Mammary epithelial cell (primary cell): ENCODE data around the gene C2CD5.

Experiments used
- EZH2 ChIP-seq: IDR thresholded peaks from 2 replicates; pipeline ENCODE4 v1.6.1; 2012; ENCODE audit warnings: low read length, inconsistent platforms, borderline replicate concordance
- TF ChIP-seq, protein P1 (sequence below), 2 donors: IDR thresholded peaks in 1 of 2; conservative IDR thresholded peaks in 1 of 2; 2 replicates each; pipeline ENCODE4 v1.5.1; 2011 to 2012; ENCODE audit warnings: inconsistent platforms in 2 of 2, low read length in 2 of 2, mild to moderate bottlenecking in 2 of 2, control low read depth in 1 of 2, low read depth in 1 of 2; ENCODE audit not compliant: insufficient read depth in 1 of 2; ENCODE audit errors: extremely low read depth in 1 of 2

DNA sequence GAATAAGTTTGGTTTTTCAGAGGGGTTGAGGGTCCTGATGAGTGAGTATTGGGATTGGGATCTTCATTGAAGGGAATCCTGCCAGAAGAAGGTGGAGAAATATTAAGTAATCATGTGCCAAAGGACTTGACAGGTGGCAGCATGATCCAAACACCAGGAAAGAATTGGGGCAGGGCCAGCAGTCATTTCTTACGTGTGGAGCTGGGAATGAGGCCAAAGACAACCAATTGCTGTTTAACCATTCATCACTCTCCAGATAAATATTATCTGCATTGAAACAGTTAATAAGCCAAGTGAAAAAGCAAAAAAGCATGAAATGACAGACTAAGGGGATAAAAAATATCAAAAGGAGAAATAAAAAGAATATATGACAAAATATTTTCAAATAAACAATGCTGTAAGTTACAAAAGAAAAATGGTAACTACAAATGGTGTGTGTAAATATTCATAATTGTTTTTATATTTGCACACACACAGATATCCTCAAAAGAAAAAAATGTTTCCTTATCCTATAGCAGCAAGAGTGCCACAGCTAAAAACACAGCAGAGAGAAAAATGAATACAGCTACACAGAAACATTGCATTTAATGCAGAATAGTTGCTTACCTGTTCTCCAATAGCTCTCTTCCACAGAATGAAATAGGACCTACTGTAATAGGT lies 26.2 kb downstream of the C2CD5 start:
- TF ChIP-seq, protein P1, sequence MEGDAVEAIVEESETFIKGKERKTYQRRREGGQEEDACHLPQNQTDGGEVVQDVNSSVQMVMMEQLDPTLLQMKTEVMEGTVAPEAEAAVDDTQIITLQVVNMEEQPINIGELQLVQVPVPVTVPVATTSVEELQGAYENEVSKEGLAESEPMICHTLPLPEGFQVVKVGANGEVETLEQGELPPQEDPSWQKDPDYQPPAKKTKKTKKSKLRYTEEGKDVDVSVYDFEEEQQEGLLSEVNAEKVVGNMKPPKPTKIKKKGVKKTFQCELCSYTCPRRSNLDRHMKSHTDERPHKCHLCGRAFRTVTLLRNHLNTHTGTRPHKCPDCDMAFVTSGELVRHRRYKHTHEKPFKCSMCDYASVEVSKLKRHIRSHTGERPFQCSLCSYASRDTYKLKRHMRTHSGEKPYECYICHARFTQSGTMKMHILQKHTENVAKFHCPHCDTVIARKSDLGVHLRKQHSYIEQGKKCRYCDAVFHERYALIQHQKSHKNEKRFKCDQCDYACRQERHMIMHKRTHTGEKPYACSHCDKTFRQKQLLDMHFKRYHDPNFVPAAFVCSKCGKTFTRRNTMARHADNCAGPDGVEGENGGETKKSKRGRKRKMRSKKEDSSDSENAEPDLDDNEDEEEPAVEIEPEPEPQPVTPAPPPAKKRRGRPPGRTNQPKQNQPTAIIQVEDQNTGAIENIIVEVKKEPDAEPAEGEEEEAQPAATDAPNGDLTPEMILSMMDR (conservative IDR thresholded peaks at IDR 0.05 in 1 of 2, IDR thresholded peaks at IDR 0.05 in 1 of 2; ENCODE audit: extremely low read depth in 1 of 2, insufficient read depth in 1 of 2, low read depth in 1 of 2, low read length in 2 of 2) = no peak
- no peak for TF ChIP-seq EZH2
